Endothelial cell of umbilical vein (primary cell): ENCODE data around the gene C3orf52. TPM values are rescaled to one million over a fixed set of nuclear protein-coding genes. Genes with fewer than 3 reads are reported as not detected.

Source experiments
- BruUV-seq: library from RNA; stranded (reverse); fragments of 400-500 nt; replicated peaks from 2 replicates; lab custom pipeline; 2021; lab: Mats Ljungman, UMichigan
- CTCF ChIA-PET: fragments of 300-600, 350-600 bp; sonication (Branson Sonifier 250); formaldehyde crosslinking; loops from one replicate; lab custom pipeline; 2021; ENCODE audit warnings: antibody characterized with exemption, inconsistent platforms; lab: Charles Lee
- POLR2A ChIA-PET: fragments of 300-600, 350-600 bp; sonication (Branson Sonifier 250); formaldehyde crosslinking; loops from one replicate; lab custom pipeline; 2021; ENCODE audit warnings: antibody characterized with exemption, inconsistent platforms; lab: Charles Lee
- DNase-seq: peaks from one replicate; pipeline ENCODE4 v3.0.0-alpha.2; 2011; ENCODE audit warnings: low read depth, low spot score
- FAIRE-seq: peaks from 2 replicates; lab custom pipeline; 2011; peaks lifted over from hg19 to GRCh38; lab: Jason Lieb, UNC
- H2AFZ ChIP-seq: 2 replicates; pipeline ENCODE4 v1.6.0; 2012; ENCODE audit warnings: low read depth, low read length, control low read depth, inconsistent platforms
- H3K27ac ChIP-seq: 2 replicates; pipeline ENCODE4 v1.5.1; 2011; ENCODE audit warnings: low read depth, mild to moderate bottlenecking, control low read depth, low read length, moderate library complexity; ENCODE audit not compliant: insufficient read depth
- H3K27me3 ChIP-seq, 2 experiments: 2 replicates each; pipeline versions ENCODE4 v1.6.0 to v1.6.1; 2011; ENCODE audit warnings: low read length in 2 of 2, mixed read lengths in 1 of 2; ENCODE audit not compliant: control insufficient read depth in 2 of 2, insufficient read depth in 2 of 2
- H3K36me3 ChIP-seq, 2 experiments: 2 replicates in 1 of 2; 3 replicates in 1 of 2; pipeline ENCODE4 v1.5.1; 2011; ENCODE audit warnings: low read length in 2 of 2, mild to moderate bottlenecking in 1 of 2, moderate library complexity in 1 of 2; ENCODE audit not compliant: control insufficient read depth in 2 of 2, insufficient read depth in 2 of 2; ENCODE audit errors: extremely low read depth in 1 of 2
- H3K4me1 ChIP-seq: 3 replicates; pipeline ENCODE4 v1.5.1; 2011; ENCODE audit warnings: mild to moderate bottlenecking, low read length; ENCODE audit not compliant: control insufficient read depth, insufficient read depth; ENCODE audit errors: extremely low read depth
- H3K4me2 ChIP-seq: 2 replicates; pipeline ENCODE4 v1.6.1; 2011; ENCODE audit warnings: low read length, control low read depth, mixed read lengths; ENCODE audit not compliant: insufficient read depth
- H3K4me3 ChIP-seq, 3 experiments: fragments of 200-600 bp in 1 of 3; sonication (generic), shearing (Covaris generic) in 1 of 3; replicated peaks in 1 of 3; 2 replicates each; pipeline ENCODE4 v1.5.1; 2011 to 2016; ENCODE audit warnings: control low read depth in 3 of 3, low read length in 3 of 3, mild to moderate bottlenecking in 2 of 3, inconsistent platforms in 1 of 3, low read depth in 1 of 3, moderate library complexity in 1 of 3; ENCODE audit not compliant: insufficient read depth in 1 of 3
- H3K79me2 ChIP-seq: 2 replicates; pipeline ENCODE4 v1.6.0; 2012; ENCODE audit warnings: low read length, inconsistent platforms; ENCODE audit not compliant: control insufficient read depth, insufficient read depth
- H3K9ac ChIP-seq: replicated peaks from 2 replicates; pipeline ENCODE3; 2011; ENCODE audit warnings: low read length, control low read depth; ENCODE audit not compliant: insufficient read depth; ENCODE audit errors: extremely low read depth
- H3K9me1 ChIP-seq: replicated peaks from 3 replicates; pipeline ENCODE4 v1.6.0; 2011; ENCODE audit warnings: mild to moderate bottlenecking, low read length; ENCODE audit not compliant: control insufficient read depth, insufficient read depth; ENCODE audit errors: extremely low read depth
- H3K9me3 ChIP-seq: replicated peaks from 2 replicates; pipeline ENCODE4 v1.5.1; 2012; ENCODE audit warnings: low read length, inconsistent platforms; ENCODE audit not compliant: control insufficient read depth, insufficient read depth
- H4K20me1 ChIP-seq: replicated peaks from 2 replicates; pipeline ENCODE3; 2011; ENCODE audit warnings: mild to moderate bottlenecking, low read length; ENCODE audit not compliant: control insufficient read depth, insufficient read depth; ENCODE audit errors: extremely low read depth
- EZH2 ChIP-seq: IDR thresholded peaks from 2 replicates; pipeline ENCODE4 v1.6.1; 2012; ENCODE audit warnings: borderline replicate concordance, low read depth, mild to moderate bottlenecking, moderate library complexity, low read length, inconsistent platforms; ENCODE audit not compliant: severe bottlenecking
- FOS ChIP-seq: IDR thresholded peaks from 2 replicates; pipeline ENCODE4 v1.6.1; 2011; ENCODE audit warnings: mild to moderate bottlenecking, low read length, moderate library complexity, borderline replicate concordance; ENCODE audit not compliant: insufficient read depth
- GATA2 ChIP-seq: IDR thresholded peaks from 2 replicates; pipeline ENCODE4 v1.7.0; 2011; ENCODE audit warnings: low read depth, mild to moderate bottlenecking, moderate library complexity, mixed read lengths, low read length; ENCODE audit not compliant: insufficient read length, insufficient read depth
- JUN ChIP-seq: IDR thresholded peaks from 2 replicates; pipeline ENCODE4 v1.6.1; 2011; ENCODE audit warnings: borderline replicate concordance, low read depth; ENCODE audit not compliant: insufficient read length, insufficient read depth
- MYC ChIP-seq: IDR thresholded peaks from one replicate; pipeline ENCODE4 v1.6.1; 2011; ENCODE audit warnings: mild to moderate bottlenecking, low read depth, low read length
- POLR2A ChIP-seq: IDR thresholded peaks from 2 replicates; pipeline ENCODE4 v1.6.1; 2012; ENCODE audit warnings: low read depth, mild to moderate bottlenecking, control low read depth, low read length
- POLR2AphosphoS5 ChIP-seq: IDR thresholded peaks from 2 replicates; pipeline ENCODE4 v1.6.1; 2012; ENCODE audit warnings: low read depth, mild to moderate bottlenecking, control low read depth, low read length, moderate library complexity; ENCODE audit not compliant: insufficient read depth
- dilution Hi-C: fragments of 300-500 bp; cut with MboI; formaldehyde crosslinking; loops from one replicate; pipeline ENCODE4 v1.15.0; 2019; ENCODE audit warnings: low sequenced_read_pairs; ENCODE audit not compliant: extremely low pct_ligation_motif_present
- intact Hi-C: fragments of 100-400 bp; cut with micrococcal nuclease; formaldehyde crosslinking; loops from one replicate; pipeline ENCODE4 v1.10.0; 2022
- polyA plus RNA-seq, 4 experiments: library from polyadenylated mRNA; depleted of rRNA in 3 of 4; stranded (reverse) in 3 of 4; unstranded in 1 of 4; fragments of >200 nt; gene quantifications; 2 replicates each; pipeline versions ENCODE4 v1.2.1 to v1.2.3, GENCODE V29; 2011 to 2012; ENCODE audit warnings: missing spikeins in 1 of 4
- total RNA-seq: library from RNA; stranded (reverse); gene quantifications from 2 replicates; pipeline ENCODE4 v1.2.3, GENCODE V29; 2021
- TF ChIP-seq, protein P1 (sequence below), 2 donors: IDR thresholded peaks; 1 replicate in 1 of 2; 2 replicates in 1 of 2; pipeline ENCODE4 v1.5.1; 2011; ENCODE audit warnings: low read length in 2 of 2, mild to moderate bottlenecking in 2 of 2, moderate library complexity in 2 of 2, control low read depth in 1 of 2, inconsistent platforms in 1 of 2, low read depth in 1 of 2; ENCODE audit not compliant: insufficient read depth in 1 of 2; ENCODE audit errors: extremely low read depth in 1 of 2
- TF ChIP-seq, protein P2 (sequence below): IDR thresholded peaks from 2 replicates; pipeline ENCODE4 v1.6.1; 2011; ENCODE audit not compliant: insufficient read depth, insufficient read length

Gene C3orf52
- total and polyA plus RNA-seq, 2 donors (not counting 3 experiments of a cell fraction or from before 2014, with no cell fraction given): 4.2 to 4.6 TPM

- H3K4me2 ChIP-seq: no peak overlapping the region
- H3K9me1 ChIP-seq: no peaks in the 10 kb centered on the region
- dilution Hi-C loops (no loop called here), intact Hi-C loops (no loop called here)
- no peak overlapping the region for H3K27ac ChIP-seq
- no peak overlapping the region for H2AFZ ChIP-seq
- H3K79me2 ChIP-seq: no peaks in the 10 kb centered on the region
- no peaks in the 10 kb centered on the region for H3K9me3 ChIP-seq
- DNase-seq (no peak), FAIRE-seq (no peak)
- H4K20me1 ChIP-seq: no peaks in the 10 kb centered on the region
- H3K36me3 ChIP-seq: no peaks in the 10 kb centered on the region
- H3K4me1 ChIP-seq: peaks cover 16% of the 10 kb centered on the region
- no peaks in the 10 kb centered on the region for H3K27me3 ChIP-seq
- H3K9ac ChIP-seq: no peak overlapping the region
- CTCF ChIA-PET: interaction anchor here (1.0 to 2.3 kb wide), 3 partner anchors 9 to 23 kb away, joined by 4 to 7 read pairs (median 6); no protein-coding TSS in a partner anchor
- no TSS peak for BruUV-seq
- no peak overlapping the region for H3K4me3 ChIP-seq
- POLR2A ChIA-PET: no interaction called here
- TF ChIP-seq POLR2A: no peak
- TF ChIP-seq, protein P1, sequence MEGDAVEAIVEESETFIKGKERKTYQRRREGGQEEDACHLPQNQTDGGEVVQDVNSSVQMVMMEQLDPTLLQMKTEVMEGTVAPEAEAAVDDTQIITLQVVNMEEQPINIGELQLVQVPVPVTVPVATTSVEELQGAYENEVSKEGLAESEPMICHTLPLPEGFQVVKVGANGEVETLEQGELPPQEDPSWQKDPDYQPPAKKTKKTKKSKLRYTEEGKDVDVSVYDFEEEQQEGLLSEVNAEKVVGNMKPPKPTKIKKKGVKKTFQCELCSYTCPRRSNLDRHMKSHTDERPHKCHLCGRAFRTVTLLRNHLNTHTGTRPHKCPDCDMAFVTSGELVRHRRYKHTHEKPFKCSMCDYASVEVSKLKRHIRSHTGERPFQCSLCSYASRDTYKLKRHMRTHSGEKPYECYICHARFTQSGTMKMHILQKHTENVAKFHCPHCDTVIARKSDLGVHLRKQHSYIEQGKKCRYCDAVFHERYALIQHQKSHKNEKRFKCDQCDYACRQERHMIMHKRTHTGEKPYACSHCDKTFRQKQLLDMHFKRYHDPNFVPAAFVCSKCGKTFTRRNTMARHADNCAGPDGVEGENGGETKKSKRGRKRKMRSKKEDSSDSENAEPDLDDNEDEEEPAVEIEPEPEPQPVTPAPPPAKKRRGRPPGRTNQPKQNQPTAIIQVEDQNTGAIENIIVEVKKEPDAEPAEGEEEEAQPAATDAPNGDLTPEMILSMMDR (IDR thresholded peaks at IDR 0.05; ENCODE audit: extremely low read depth in 1 of 2, insufficient read depth in 1 of 2, low read depth in 1 of 2, low read length in 2 of 2): no peak
- no peak for TF ChIP-seq EZH2
- TF ChIP-seq JUN: no peak
- no peak for TF ChIP-seq MYC
- TF ChIP-seq, protein P2, sequence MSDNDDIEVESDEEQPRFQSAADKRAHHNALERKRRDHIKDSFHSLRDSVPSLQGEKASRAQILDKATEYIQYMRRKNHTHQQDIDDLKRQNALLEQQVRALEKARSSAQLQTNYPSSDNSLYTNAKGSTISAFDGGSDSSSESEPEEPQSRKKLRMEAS: no peak
- TF ChIP-seq GATA2: no peak
- no peak for TF ChIP-seq FOS
- no peak for TF ChIP-seq POLR2AphosphoS5
Observed at GRCh38 chr3:112088944-112089343, 2.8 kb downstream of the C3orf52 start.
